ENCODE data around the gene NFIL3. TPM values are rescaled to one million over a fixed set of nuclear protein-coding genes. Genes with fewer than 3 reads are reported as not detected.

Gene NFIL3
- total and polyA plus RNA-seq, 7 donors, result 22.4 to 152 (median 67.3) TPM

DNA sequence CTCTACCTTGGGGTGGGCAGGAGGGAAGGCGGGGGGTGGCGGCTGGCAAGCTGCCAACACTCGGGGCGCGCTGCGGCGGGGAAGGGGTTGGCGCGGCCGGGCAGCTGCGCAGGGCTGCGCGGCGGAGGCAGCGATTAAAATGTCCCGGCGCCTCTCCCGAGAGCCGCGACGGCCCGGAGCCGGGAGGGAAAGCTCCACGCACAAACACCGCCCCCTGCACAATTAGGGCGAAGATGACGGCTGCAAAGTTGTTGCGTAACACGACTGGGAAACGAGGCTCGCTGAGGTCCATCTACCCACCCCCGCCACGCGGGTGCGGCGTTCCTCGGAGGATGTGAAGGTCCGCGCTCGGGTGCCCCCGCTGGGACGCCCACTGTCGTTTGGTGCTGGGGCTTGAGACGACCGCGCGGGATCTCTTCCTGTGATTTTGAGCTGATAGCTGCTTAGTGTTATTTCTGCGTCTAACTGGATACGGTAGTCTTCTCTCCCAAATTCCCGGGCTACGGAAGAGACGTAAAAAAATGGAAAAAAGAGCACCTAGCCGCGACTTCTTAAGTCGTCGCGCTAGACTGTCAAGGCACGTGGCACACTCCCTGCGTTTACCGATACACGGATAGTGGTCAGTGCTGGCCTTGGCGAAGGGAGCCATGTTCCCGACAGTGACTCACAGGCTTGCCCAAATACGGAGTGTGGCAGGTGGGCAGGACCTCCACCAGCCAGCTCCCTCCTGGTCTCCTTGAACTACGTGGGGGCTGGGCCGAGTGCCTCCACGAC, 958 bp upstream of the NFIL3 start:
- H3K9me3 ChIP-seq, result no peaks in the 10 kb centered on the region
- DNase-seq, result peak; percentile 88 to 93
- H3K27me3 ChIP-seq (ENCODE audit: insufficient read depth in 3 of 3, low read length in 2 of 3), result no peaks in the 10 kb centered on the region
- H3K36me3 ChIP-seq (ENCODE audit: insufficient read depth in 1 of 2, low read depth in 1 of 2), result no peaks in the 10 kb centered on the region
- H3K4me3 ChIP-seq, result peak overlapping the region; percentile 92
- peak overlapping the region; percentile 99 for H3K27ac ChIP-seq
- H3K4me1 ChIP-seq, result peaks cover 8% of the 10 kb centered on the region
- TF ChIP-seq, protein P1, sequence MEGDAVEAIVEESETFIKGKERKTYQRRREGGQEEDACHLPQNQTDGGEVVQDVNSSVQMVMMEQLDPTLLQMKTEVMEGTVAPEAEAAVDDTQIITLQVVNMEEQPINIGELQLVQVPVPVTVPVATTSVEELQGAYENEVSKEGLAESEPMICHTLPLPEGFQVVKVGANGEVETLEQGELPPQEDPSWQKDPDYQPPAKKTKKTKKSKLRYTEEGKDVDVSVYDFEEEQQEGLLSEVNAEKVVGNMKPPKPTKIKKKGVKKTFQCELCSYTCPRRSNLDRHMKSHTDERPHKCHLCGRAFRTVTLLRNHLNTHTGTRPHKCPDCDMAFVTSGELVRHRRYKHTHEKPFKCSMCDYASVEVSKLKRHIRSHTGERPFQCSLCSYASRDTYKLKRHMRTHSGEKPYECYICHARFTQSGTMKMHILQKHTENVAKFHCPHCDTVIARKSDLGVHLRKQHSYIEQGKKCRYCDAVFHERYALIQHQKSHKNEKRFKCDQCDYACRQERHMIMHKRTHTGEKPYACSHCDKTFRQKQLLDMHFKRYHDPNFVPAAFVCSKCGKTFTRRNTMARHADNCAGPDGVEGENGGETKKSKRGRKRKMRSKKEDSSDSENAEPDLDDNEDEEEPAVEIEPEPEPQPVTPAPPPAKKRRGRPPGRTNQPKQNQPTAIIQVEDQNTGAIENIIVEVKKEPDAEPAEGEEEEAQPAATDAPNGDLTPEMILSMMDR (IDR thresholded peaks at IDR 0.05), result no peak
- ATAC-seq, result peak; percentile 58 to 71 (median 68)
- intact Hi-C loops (cut with DNase I), result loop anchor here (2.0 to 5.0 kb wide), 6 partner anchors 62 to 504 kb away; partner anchors contain the start of gene AUH (in 2 of the 2)
- WGBS, 3 donors, result 1 to 2% (median 1%) methylated on average over 61 to 67 of the region's 67 CpGs

DNA sequence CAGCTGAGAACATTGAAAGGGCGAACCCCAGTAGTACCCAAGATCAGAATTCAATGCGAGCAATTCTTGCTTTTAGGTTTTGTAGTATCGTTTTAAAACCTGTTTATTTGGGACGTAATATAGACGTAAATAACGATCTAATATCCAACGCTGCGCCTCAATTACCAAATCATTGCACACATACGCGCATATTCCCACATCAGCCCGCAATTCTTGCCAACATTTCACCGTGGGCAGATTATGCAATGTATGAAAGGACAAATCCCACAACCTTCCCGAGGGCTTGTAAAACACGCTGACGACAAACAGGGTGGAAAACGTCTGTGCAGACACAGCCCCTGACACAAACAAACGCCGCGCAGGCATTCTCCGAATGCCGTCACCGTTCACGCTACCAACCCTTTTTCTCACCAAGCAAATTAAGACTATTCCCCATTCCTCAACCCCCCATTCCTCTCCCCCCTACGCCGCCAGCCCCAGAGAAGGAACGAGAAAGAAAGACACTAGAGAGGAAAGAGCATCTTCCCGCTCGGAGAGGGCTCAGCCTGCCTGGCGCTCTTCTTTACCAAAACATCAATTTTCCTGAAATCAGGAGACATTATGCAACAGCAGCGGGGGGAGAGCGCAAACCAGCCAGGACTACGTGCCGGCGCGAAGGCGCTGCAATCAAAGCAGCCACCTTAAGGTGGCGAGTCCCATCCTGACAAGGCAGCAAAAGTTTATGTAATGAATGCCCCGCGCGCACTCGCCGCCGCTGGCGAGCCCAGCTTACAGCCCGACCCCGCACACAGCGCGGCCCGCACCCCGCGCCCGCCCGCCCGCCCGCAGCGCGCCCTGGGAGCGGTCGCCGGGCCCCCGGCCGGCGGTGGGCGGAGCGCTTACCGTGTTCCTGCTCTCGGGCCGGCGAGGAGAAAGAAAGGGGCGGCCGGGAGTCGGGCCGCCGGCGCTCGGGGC, 597 bp downstream of the NFIL3 start:
- WGBS, 3 donors, result 0 to 1% (median 0%) methylated on average over 43 to 72 of the region's 76 CpGs
- Histone ChIP-seq H3K4me3 (peak overlapping the region; percentile 87), H3K27me3 (ENCODE audit: insufficient read depth in 3 of 3, low read length in 2 of 3) (no peaks in the 10 kb centered on the region), H3K4me1 (peaks cover 24% of the 10 kb centered on the region), H3K36me3 (ENCODE audit: insufficient read depth in 1 of 2, low read depth in 1 of 2) (no peaks in the 10 kb centered on the region), H3K9me3 (no peaks in the 10 kb centered on the region), H3K27ac (peak overlapping the region; percentile 95)
- TF ChIP-seq, protein P1 (IDR thresholded peaks at IDR 0.05), result peak; percentile 39
- intact Hi-C loops (cut with DNase I), result loop anchor here (2.0 to 5.0 kb wide), 5 partner anchors 61 to 321 kb away; partner anchors contain the start of gene AUH (in 2 of the 2)
- ATAC-seq (peak; percentile 12 to 40 (median 26)), DNase-seq (peak; percentile 60 to 80)

- WGBS, 3 donors, result 0 to 2% (median 0%) methylated on average over 16 of the region's 16 CpGs
- DNase-seq (no peak), ATAC-seq (peak in 1 of 4 donors; percentile 5)
- intact Hi-C loops (cut with DNase I), result loop anchor here (2.0 to 5.0 kb wide), 5 partner anchors 60 to 320 kb away; partner anchors contain the start of gene AUH (in 2 of the 2)
- peak overlapping the region; percentile 87 for H3K4me3 ChIP-seq
- TF ChIP-seq, protein P1 (IDR thresholded peaks at IDR 0.05), result no peak
- H3K27me3 ChIP-seq (ENCODE audit: insufficient read depth in 3 of 3, low read length in 2 of 3), result no peaks in the 10 kb centered on the region
- peaks cover 32% of the 10 kb centered on the region for H3K4me1 ChIP-seq
- H3K9me3 ChIP-seq, result no peaks in the 10 kb centered on the region
- H3K27ac ChIP-seq, result peak overlapping the region; percentile 95
- H3K36me3 ChIP-seq (ENCODE audit: insufficient read depth in 1 of 2, low read depth in 1 of 2), result no peaks in the 10 kb centered on the region
Observed at GRCh38 chr9:91421971-91422757, 1.5 kb downstream of the NFIL3 start.

GRCh38 chr9:91421128-91421765, 2.4 kb downstream of the NFIL3 start:
- intact Hi-C loops (cut with DNase I), result loop anchor here (5.0 kb wide), 4 partner anchors 59 to 319 kb away; partner anchors contain the start of gene AUH (in 2 of the 2)
- Histone ChIP-seq H3K27ac (peak overlapping the region; percentile 95), H3K36me3 (ENCODE audit: insufficient read depth in 1 of 2, low read depth in 1 of 2) (no peaks in the 10 kb centered on the region), H3K9me3 (no peaks in the 10 kb centered on the region), H3K27me3 (ENCODE audit: insufficient read depth in 3 of 3, low read length in 2 of 3) (no peaks in the 10 kb centered on the region), H3K4me3 (peak overlapping the region; percentile 87), H3K4me1 (peaks cover 42% of the 10 kb centered on the region)
- TF ChIP-seq, protein P1 (IDR thresholded peaks at IDR 0.05), result peak; percentile 33
- 1 to 2% (median 2%) methylated on average over 53 to 69 of the region's 69 CpGs for WGBS, 3 donors
- peak; percentile 48 to 69 for DNase-seq
- ATAC-seq, result peak in 1 of 4 donors; percentile 28
